GM19328 (cell line): ENCODE results near the gene TNXB.
"Not testable (repeated sequence)": the region's sequence is repeated elsewhere in the genome, so short reads cannot be mapped to it uniquely, and the experiment has no call there.

Experiments used
- ATAC-seq: cut with Tn5 transposase; IDR thresholded peaks from one replicate; pipeline ENCODE4 v1.9.1; 2021; ENCODE audit warnings: mild to moderate bottlenecking, moderate library complexity; ENCODE audit not compliant: unreplicated experiment

TNXB gene

GRCh38 chr6:32113386-32114352, 4.5 kb upstream of the TNXB start:
- no peak for ATAC-seq

- no peak for ATAC-seq
These were observed 3.4 kb upstream of the TNXB start for GRCh38 chr6:32112431-32112980.

- ATAC-seq, result no peak
These were observed 2.4 kb upstream of the TNXB start for GRCh38 chr6:32111424-32112066.

- no peak for ATAC-seq
These were observed 1.5 kb upstream of the TNXB start for GRCh38 chr6:32110632-32111031.

- no peak for ATAC-seq
These were observed 625 bp upstream of the TNXB start for GRCh38 chr6:32109765-32110160.

GRCh38 chr6:32108727-32109113, 418 bp downstream of the TNXB start:
- ATAC-seq, result no peak

- ATAC-seq, result no peak
These were observed 977 bp downstream of the TNXB start for GRCh38 chr6:32108094-32108627.

GRCh38 chr6:32107406-32107805, 1.7 kb downstream of the TNXB start:
- no peak for ATAC-seq

- ATAC-seq, result no peak
These were observed 3.7 kb downstream of the TNXB start for GRCh38 chr6:32105433-32105832.

GRCh38 chr6:32102255-32102654, 6.9 kb downstream of the TNXB start:
- no peak for ATAC-seq

- ATAC-seq, result not testable (repeated sequence)
These were observed 8.9 kb downstream of the TNXB start for GRCh38 chr6:32100251-32100650.

GRCh38 chr6:32097364-32097763, 11.8 kb downstream of the TNXB start:
- ATAC-seq, result no peak

GRCh38 chr6:32096394-32097258, 12.5 kb downstream of the TNXB start:
- no peak for ATAC-seq

GRCh38 chr6:32096087-32096393, 13.1 kb downstream of the TNXB start:
- no peak for ATAC-seq

GRCh38 chr6:32095338-32096086, 13.6 kb downstream of the TNXB start:
- ATAC-seq, result no peak

GRCh38 chr6:32092760-32093497, 16.2 kb downstream of the TNXB start:
- no peak for ATAC-seq

GRCh38 chr6:32089082-32089828, 19.9 kb downstream of the TNXB start:
- ATAC-seq, result no peak

- no peak for ATAC-seq
These were observed 20.6 kb downstream of the TNXB start for GRCh38 chr6:32088487-32089049.
